Heart left ventricle (tissue), 13 donors: ENCODE measurements around the gene USP34.

Experiments
- POLR2A ChIP-seq, 2 donors: fragments of 450-650 bp; IDR thresholded peaks; one replicate each; pipeline ENCODE4 v1.6.1; 2017; ENCODE audit warnings: antibody characterized with exemption in 2 of 2, mild to moderate bottlenecking in 2 of 2, moderate library complexity in 2 of 2
- TF ChIP-seq, protein P1 (sequence below), 12 donors: fragments of 200-600 bp; sonication (generic) in 4 of 12; IDR thresholded peaks; one replicate each; pipeline versions ENCODE4 v1.5.0 to v1.8.0; 2018 to 2022; ENCODE audit warnings: antibody characterized with exemption in 12 of 12, mild to moderate bottlenecking in 5 of 12
- donor health status: ischemic (EF 13 %, LVEDD 7.1; RV severe dilation, severe dysfunction).
- donor health status: DM: no; HTN: yes; CAD: no.
- donor health status: DM: no; HTN: no; CAD: no.
- donor health status: ischemic (EF 25% LVEDD 6.9; RV normal size, moderate dysfunction).
- donor health status: ischemic (EF 25% LVEDD 5.7; RV mildly dilated, moderate dysfunction).
- donor health status: ischemic (EF 35%, LVEDD 5.7; RV mildly dilated, moderate dysfunction).
- donor health status: nonischemic (EF 11% LVEDD 7.7; RV severe dilation, severe dysfunction).
- donor health status: DM: yes; HTN: yes; CAD: no.
- donor health status: PGD.
- donor health status: ischemic (EF 29% LVEDD 5.4; RV normal size, mild dysfunction).
- donor health status: nonischemic (EF 23%, LVEDD 6.1; RV moderate dilation, normal function).

DNA sequence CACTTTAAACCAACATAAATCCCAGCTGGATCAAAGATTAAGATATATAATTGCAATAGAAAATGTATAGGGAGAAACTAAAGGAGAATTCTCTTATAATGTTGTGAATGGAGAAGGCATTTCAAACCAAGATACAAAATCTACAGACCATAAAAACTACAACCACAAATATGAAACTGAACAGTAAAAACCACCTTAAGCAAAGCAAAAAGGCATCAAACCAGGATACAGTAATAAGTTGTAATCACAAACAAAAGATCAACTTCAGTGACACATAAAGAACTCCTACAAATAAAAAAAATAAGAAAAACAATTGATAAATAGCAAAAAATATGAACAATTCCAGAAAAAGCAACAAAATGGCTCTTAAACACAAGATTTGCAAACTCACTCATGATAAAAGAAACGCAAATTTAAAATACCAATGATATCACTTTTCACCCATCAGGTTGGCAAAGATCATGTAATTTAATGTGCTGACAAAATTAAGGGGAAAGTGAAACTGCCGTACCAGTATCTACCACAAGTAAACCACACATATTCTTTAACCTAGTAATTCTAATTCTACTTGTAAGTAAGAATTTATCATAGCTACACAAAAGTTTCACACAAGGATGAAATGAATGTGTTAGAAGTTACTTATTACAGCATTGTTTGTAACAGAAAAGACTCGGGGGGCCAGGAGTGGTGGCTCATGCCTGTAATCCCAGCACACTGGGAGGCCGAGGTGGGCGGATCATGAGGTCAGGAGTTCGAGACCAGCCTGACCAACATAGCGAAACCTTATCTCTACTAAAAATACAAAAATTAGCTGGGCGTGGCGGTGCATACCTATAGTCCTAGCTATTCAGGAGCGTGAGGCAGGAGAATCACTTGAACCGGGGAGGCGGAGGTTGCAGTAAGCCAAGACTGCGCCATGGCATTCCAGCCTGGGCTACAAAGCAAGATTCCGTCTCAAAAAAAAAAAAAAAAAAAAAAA is 101.9 kb downstream of the USP34 start:
- TF ChIP-seq, protein P1, sequence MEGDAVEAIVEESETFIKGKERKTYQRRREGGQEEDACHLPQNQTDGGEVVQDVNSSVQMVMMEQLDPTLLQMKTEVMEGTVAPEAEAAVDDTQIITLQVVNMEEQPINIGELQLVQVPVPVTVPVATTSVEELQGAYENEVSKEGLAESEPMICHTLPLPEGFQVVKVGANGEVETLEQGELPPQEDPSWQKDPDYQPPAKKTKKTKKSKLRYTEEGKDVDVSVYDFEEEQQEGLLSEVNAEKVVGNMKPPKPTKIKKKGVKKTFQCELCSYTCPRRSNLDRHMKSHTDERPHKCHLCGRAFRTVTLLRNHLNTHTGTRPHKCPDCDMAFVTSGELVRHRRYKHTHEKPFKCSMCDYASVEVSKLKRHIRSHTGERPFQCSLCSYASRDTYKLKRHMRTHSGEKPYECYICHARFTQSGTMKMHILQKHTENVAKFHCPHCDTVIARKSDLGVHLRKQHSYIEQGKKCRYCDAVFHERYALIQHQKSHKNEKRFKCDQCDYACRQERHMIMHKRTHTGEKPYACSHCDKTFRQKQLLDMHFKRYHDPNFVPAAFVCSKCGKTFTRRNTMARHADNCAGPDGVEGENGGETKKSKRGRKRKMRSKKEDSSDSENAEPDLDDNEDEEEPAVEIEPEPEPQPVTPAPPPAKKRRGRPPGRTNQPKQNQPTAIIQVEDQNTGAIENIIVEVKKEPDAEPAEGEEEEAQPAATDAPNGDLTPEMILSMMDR (IDR thresholded peaks at IDR 0.05) = no peak
- TF ChIP-seq POLR2A (IDR thresholded peaks at IDR 0.05) = no peak
